Measurements from ENCODE around the gene PTPN7. TPM values are rescaled to one million over a fixed set of nuclear protein-coding genes. Genes with fewer than 3 reads are reported as not detected.

PTPN7 gene
- 100 to 1,000 TPM; 196 to 201 TPM for total RNA-seq

- Mint-ChIP-seq H3K27ac (peak within 1 kb of the TSS; percentile 100), H3K4me3 (peak within 1 kb of the TSS; percentile 100), H3K9me3 (no peaks in the 10 kb centered on the region), H3K4me1 (ENCODE audit: low read depth) (peaks cover 89% of the 10 kb centered on the region), H3K36me3 (ENCODE audit: insufficient read depth in 2 of 2) (peaks cover 17 to 26% of the 10 kb centered on the region in 2 donors), H3K27me3 (ENCODE audit: low read depth) (no peaks in the 10 kb centered on the region)
- ATAC-seq (replicated peaks in 1 of 2) (peak; percentile 63 to 71), DNase-seq (peak; percentile 89 to 94)
These were observed at the start of gene PTPN7 for GRCh38 chr1:202160377-202160940. Gene PTPN7 (minus strand): TSS chr1:202160602. CDS start chr1:202159402, 1,200 bp downstream.

GRCh38 chr1:202208351-202208857, 48.0 kb upstream of the PTPN7 start:
- H3K36me3 Mint-ChIP-seq (ENCODE audit: insufficient read depth in 2 of 2), result no peaks in the 10 kb centered on the region
- H3K4me1 Mint-ChIP-seq (ENCODE audit: low read depth), result peaks cover 4% of the 10 kb centered on the region
- H3K9me3 Mint-ChIP-seq, result no peaks in the 10 kb centered on the region
- DNase-seq (no peak), ATAC-seq (replicated peaks in 1 of 2) (no peak)
- H3K27me3 Mint-ChIP-seq (ENCODE audit: low read depth), result peaks cover 23% of the 10 kb centered on the region
- no peak overlapping the region for H3K27ac Mint-ChIP-seq
- no peak overlapping the region for H3K4me3 Mint-ChIP-seq

GRCh38 chr1:202207292-202207691, 46.9 kb upstream of the PTPN7 start:
- Mint-ChIP-seq H3K4me3 (no peak overlapping the region), H3K9me3 (no peaks in the 10 kb centered on the region), H3K27ac (no peak overlapping the region), H3K36me3 (ENCODE audit: insufficient read depth in 2 of 2) (no peaks in the 10 kb centered on the region), H3K4me1 (ENCODE audit: low read depth) (no peaks in the 10 kb centered on the region), H3K27me3 (ENCODE audit: low read depth) (peaks cover 12% of the 10 kb centered on the region)
- no peak for ATAC-seq (replicated peaks in 1 of 2)
- no peak for DNase-seq

GRCh38 chr1:202205523-202206190, 45.3 kb upstream of the PTPN7 start:
- no peak for ATAC-seq (replicated peaks in 1 of 2)
- Mint-ChIP-seq H3K9me3 (no peaks in the 10 kb centered on the region), H3K27ac (no peak overlapping the region), H3K36me3 (ENCODE audit: insufficient read depth in 2 of 2) (no peaks in the 10 kb centered on the region), H3K27me3 (ENCODE audit: low read depth) (peaks cover 5% of the 10 kb centered on the region), H3K4me1 (ENCODE audit: low read depth) (no peaks in the 10 kb centered on the region), H3K4me3 (no peak overlapping the region)
- no peak for DNase-seq

GRCh38 chr1:202204065-202204464, 43.7 kb upstream of the PTPN7 start:
- no peaks in the 10 kb centered on the region for H3K36me3 Mint-ChIP-seq (ENCODE audit: insufficient read depth in 2 of 2)
- peaks cover 5% of the 10 kb centered on the region for H3K27me3 Mint-ChIP-seq (ENCODE audit: low read depth)
- DNase-seq (no peak), ATAC-seq (replicated peaks in 1 of 2) (no peak)
- H3K4me1 Mint-ChIP-seq (ENCODE audit: low read depth), result no peaks in the 10 kb centered on the region
- no peaks in the 10 kb centered on the region for H3K9me3 Mint-ChIP-seq
- no peak overlapping the region for H3K4me3 Mint-ChIP-seq
- no peak overlapping the region for H3K27ac Mint-ChIP-seq

- H3K27me3 Mint-ChIP-seq (ENCODE audit: low read depth), result peaks cover 5% of the 10 kb centered on the region
- no peak overlapping the region for H3K4me3 Mint-ChIP-seq
- no peak for DNase-seq
- H3K36me3 Mint-ChIP-seq (ENCODE audit: insufficient read depth in 2 of 2), result no peaks in the 10 kb centered on the region
- peak in 1 of 2 donors; percentile 32 for ATAC-seq (replicated peaks in 1 of 2)
- no peak overlapping the region for H3K27ac Mint-ChIP-seq
- H3K9me3 Mint-ChIP-seq, result no peaks in the 10 kb centered on the region
- no peaks in the 10 kb centered on the region for H3K4me1 Mint-ChIP-seq (ENCODE audit: low read depth)
These were observed 43.0 kb upstream of the PTPN7 start for GRCh38 chr1:202203238-202204039.

- Mint-ChIP-seq H3K27me3 (ENCODE audit: low read depth) (no peaks in the 10 kb centered on the region), H3K4me3 (no peak overlapping the region), H3K27ac (no peak overlapping the region), H3K36me3 (ENCODE audit: insufficient read depth in 2 of 2) (no peaks in the 10 kb centered on the region), H3K9me3 (no peaks in the 10 kb centered on the region), H3K4me1 (ENCODE audit: low read depth) (no peaks in the 10 kb centered on the region)
- ATAC-seq (replicated peaks in 1 of 2) (no peak), DNase-seq (no peak)
These were observed 42.2 kb upstream of the PTPN7 start for GRCh38 chr1:202202500-202203168.

GRCh38 chr1:202201971-202202370, 41.6 kb upstream of the PTPN7 start:
- Mint-ChIP-seq H3K4me1 (ENCODE audit: low read depth) (no peaks in the 10 kb centered on the region), H3K27ac (no peak overlapping the region), H3K4me3 (no peak overlapping the region), H3K9me3 (no peaks in the 10 kb centered on the region), H3K36me3 (ENCODE audit: insufficient read depth in 2 of 2) (no peaks in the 10 kb centered on the region), H3K27me3 (ENCODE audit: low read depth) (no peaks in the 10 kb centered on the region)
- DNase-seq, result no peak
- ATAC-seq (replicated peaks in 1 of 2), result no peak

- H3K4me1 Mint-ChIP-seq (ENCODE audit: low read depth), result no peaks in the 10 kb centered on the region
These were observed 40.9 kb upstream of the PTPN7 start for GRCh38 chr1:202201266-202201665.

GRCh38 chr1:202200669-202201068, 40.3 kb upstream of the PTPN7 start:
- no peaks in the 10 kb centered on the region for H3K36me3 Mint-ChIP-seq (ENCODE audit: insufficient read depth in 2 of 2)
- no peak overlapping the region for H3K27ac Mint-ChIP-seq
- H3K27me3 Mint-ChIP-seq (ENCODE audit: low read depth), result peaks cover 10% of the 10 kb centered on the region
- ATAC-seq (replicated peaks in 1 of 2) (no peak), DNase-seq (no peak)
- no peaks in the 10 kb centered on the region for H3K4me1 Mint-ChIP-seq (ENCODE audit: low read depth)
- H3K9me3 Mint-ChIP-seq, result no peaks in the 10 kb centered on the region
- no peak overlapping the region for H3K4me3 Mint-ChIP-seq

More at GRCh38 chr1:202201266-202201665, 40.9 kb upstream of the PTPN7 start:
- Mint-ChIP-seq H3K36me3 (ENCODE audit: insufficient read depth in 2 of 2) (no peaks in the 10 kb centered on the region), H3K9me3 (no peaks in the 10 kb centered on the region), H3K4me3 (no peak overlapping the region), H3K27me3 (ENCODE audit: low read depth) (peaks cover 6% of the 10 kb centered on the region), H3K27ac (no peak overlapping the region)
- no peak for ATAC-seq (replicated peaks in 1 of 2)
- DNase-seq, result no peak

- peaks cover 14% of the 10 kb centered on the region for H3K27me3 Mint-ChIP-seq (ENCODE audit: low read depth)
- no peaks in the 10 kb centered on the region for H3K4me1 Mint-ChIP-seq (ENCODE audit: low read depth)
- H3K36me3 Mint-ChIP-seq (ENCODE audit: insufficient read depth in 2 of 2), result no peaks in the 10 kb centered on the region
- H3K27ac Mint-ChIP-seq, result no peak overlapping the region
- DNase-seq (no peak), ATAC-seq (replicated peaks in 1 of 2) (no peak)
- no peak overlapping the region for H3K4me3 Mint-ChIP-seq
- no peaks in the 10 kb centered on the region for H3K9me3 Mint-ChIP-seq
These were observed 39.7 kb upstream of the PTPN7 start for GRCh38 chr1:202200112-202200548.

GRCh38 chr1:202199040-202199889, 38.9 kb upstream of the PTPN7 start:
- DNase-seq (no peak), ATAC-seq (replicated peaks in 1 of 2) (no peak)
- H3K9me3 Mint-ChIP-seq, result no peaks in the 10 kb centered on the region
- H3K4me3 Mint-ChIP-seq, result no peak overlapping the region
- H3K4me1 Mint-ChIP-seq (ENCODE audit: low read depth), result no peaks in the 10 kb centered on the region
- H3K27me3 Mint-ChIP-seq (ENCODE audit: low read depth), result peaks cover 23% of the 10 kb centered on the region
- H3K27ac Mint-ChIP-seq, result no peak overlapping the region
- no peaks in the 10 kb centered on the region for H3K36me3 Mint-ChIP-seq (ENCODE audit: insufficient read depth in 2 of 2)

All from activated T-cell treated with anti-CD3 and anti-CD28 coated beads, Interleukin-2, amount 50 U/mL, for 72 hours (primary cell).